Measurements from ENCODE around the gene DNAH14. TPM values are rescaled to one million over a fixed set of nuclear protein-coding genes. Genes with fewer than 3 reads are reported as not detected.

Gene DNAH14
- total and polyA plus RNA-seq, 2 donors (not counting 3 experiments of a cell fraction or from before 2014, with no cell fraction given): 1.5 to 7.1 TPM

GRCh38 chr1:225446981-225447615 is 517.6 kb downstream of the DNAH14 start:
- FAIRE-seq (no peak), DNase-seq (ENCODE audit: low read depth, low spot score) (no peak)
- H3K4me2 ChIP-seq (ENCODE audit: insufficient read depth, low read length): no peak overlapping the region
- H3K79me2 ChIP-seq (ENCODE audit: control insufficient read depth, insufficient read depth, low read length): no peaks in the 10 kb centered on the region
- H3K4me3 ChIP-seq (replicated peaks in 1 of 3; ENCODE audit: insufficient read depth in 1 of 3, low read depth in 1 of 3, low read length in 3 of 3): no peak overlapping the region
- ChIA-PET POLR2A (no interaction called here), CTCF (interaction anchor here (1.1 to 3.5 kb wide), 5 partner anchors 18 to 128 kb away, joined by 3 to 15 read pairs (median 4); no protein-coding TSS in a partner anchor)
- intact Hi-C loops (cut with micrococcal nuclease): no loop called here
- H3K9me1 ChIP-seq (replicated peaks; ENCODE audit: control insufficient read depth, extremely low read depth, insufficient read depth, low read length): no peaks in the 10 kb centered on the region
- H3K9ac ChIP-seq (replicated peaks; ENCODE audit: extremely low read depth, insufficient read depth, low read length): no peak overlapping the region
- TF ChIP-seq CTCF (IDR thresholded peaks at IDR 0.05; ENCODE audit: extremely low read depth in 1 of 2, insufficient read depth in 1 of 2, low read depth in 1 of 2, low read length in 2 of 2) (no peak), EZH2 (IDR thresholded peaks at IDR 0.05; ENCODE audit: borderline replicate concordance, low read depth, low read length, severe bottlenecking) (no peak), POLR2AphosphoS5 (IDR thresholded peaks at IDR 0.05; ENCODE audit: insufficient read depth, low read depth, low read length) (no peak), MAX (IDR thresholded peaks at IDR 0.05; ENCODE audit: insufficient read depth, insufficient read length) (no peak), MYC (IDR thresholded peaks at IDR 0.05; ENCODE audit: low read depth, low read length) (no peak), POLR2A (IDR thresholded peaks at IDR 0.05; ENCODE audit: low read depth, low read length) (no peak)
- no peaks in the 10 kb centered on the region for H3K9me3 ChIP-seq (replicated peaks; ENCODE audit: control insufficient read depth, insufficient read depth, low read length)
- peaks cover 2% of the 10 kb centered on the region in 2 experiments for H3K27me3 ChIP-seq (ENCODE audit: control insufficient read depth in 2 of 2, insufficient read depth in 2 of 2, low read length in 2 of 2)
- H3K36me3 ChIP-seq (ENCODE audit: control insufficient read depth in 2 of 2, extremely low read depth in 1 of 2, insufficient read depth in 2 of 2, low read length in 2 of 2): no peaks in the 10 kb centered on the region
- no TSS peak for BruUV-seq (replicated peaks)
- no peak overlapping the region for H2AFZ ChIP-seq (ENCODE audit: low read depth, low read length)
- dilution Hi-C loops (cut with MboI; ENCODE audit: extremely low pct_ligation_motif_present, low sequenced_read_pairs): no loop called here
- H3K27ac ChIP-seq (ENCODE audit: insufficient read depth, low read depth, low read length): no peak overlapping the region
- H3K4me1 ChIP-seq (ENCODE audit: control insufficient read depth, extremely low read depth, insufficient read depth, low read length): peaks cover 37% of the 10 kb centered on the region
- H4K20me1 ChIP-seq (replicated peaks; ENCODE audit: control insufficient read depth, extremely low read depth, insufficient read depth, low read length): no peaks in the 10 kb centered on the region

Data from endothelial cell of umbilical vein (primary cell).